ENCODE results near the gene FAT4.

Gene FAT4

GRCh38 chr4:125350470-125351135, 35.8 kb downstream of the FAT4 start:
- no peaks in the 10 kb centered on the region for H3K27me3 ChIP-seq (ENCODE audit: control insufficient read depth in 1 of 2, insufficient read depth in 2 of 2, low read length in 2 of 2)
- no peak overlapping the region for H3K27ac ChIP-seq (ENCODE audit: low read length)
- H3K4me3 ChIP-seq (ENCODE audit: low read length in 2 of 2): no peak overlapping the region
- H3K36me3 ChIP-seq (ENCODE audit: control insufficient read depth in 2 of 2, insufficient read depth in 2 of 2, low read length in 2 of 2): no peaks in the 10 kb centered on the region
- no peaks in the 10 kb centered on the region for H3K9me3 ChIP-seq (ENCODE audit: control insufficient read depth in 2 of 2, low read length in 2 of 2)
- H3K4me1 ChIP-seq (ENCODE audit: control insufficient read depth, insufficient read depth, low read length): no peaks in the 10 kb centered on the region
- H3K9ac ChIP-seq (ENCODE audit: low read length in 2 of 2): no peak overlapping the region

- H3K4me3 ChIP-seq (ENCODE audit: low read length in 2 of 2): no peak overlapping the region
- no peaks in the 10 kb centered on the region for H3K27me3 ChIP-seq (ENCODE audit: control insufficient read depth in 1 of 2, insufficient read depth in 2 of 2, low read length in 2 of 2)
- no peaks in the 10 kb centered on the region for H3K36me3 ChIP-seq (ENCODE audit: control insufficient read depth in 2 of 2, insufficient read depth in 2 of 2, low read length in 2 of 2)
- H3K9me3 ChIP-seq (ENCODE audit: control insufficient read depth in 2 of 2, low read length in 2 of 2): no peaks in the 10 kb centered on the region
- H3K27ac ChIP-seq (ENCODE audit: low read length): no peak overlapping the region
- H3K4me1 ChIP-seq (ENCODE audit: control insufficient read depth, insufficient read depth, low read length): no peaks in the 10 kb centered on the region
- H3K9ac ChIP-seq (ENCODE audit: low read length in 2 of 2): no peak overlapping the region
Measured at GRCh38 chr4:125352521-125352920, 37.8 kb downstream of the FAT4 start.

GRCh38 chr4:125353131-125353530, 38.4 kb downstream of the FAT4 start:
- Histone ChIP-seq H3K36me3 (ENCODE audit: control insufficient read depth in 2 of 2, insufficient read depth in 2 of 2, low read length in 2 of 2) (no peaks in the 10 kb centered on the region), H3K4me1 (ENCODE audit: control insufficient read depth, insufficient read depth, low read length) (no peaks in the 10 kb centered on the region), H3K27ac (ENCODE audit: low read length) (no peak overlapping the region)

GRCh38 chr4:125355791-125356190, 41.0 kb downstream of the FAT4 start:
- Histone ChIP-seq H3K27me3 (ENCODE audit: control insufficient read depth in 1 of 2, insufficient read depth in 2 of 2, low read length in 2 of 2) (no peaks in the 10 kb centered on the region), H3K27ac (ENCODE audit: low read length) (no peak overlapping the region), H3K9ac (ENCODE audit: low read length in 2 of 2) (no peak overlapping the region), H3K36me3 (ENCODE audit: control insufficient read depth in 2 of 2, insufficient read depth in 2 of 2, low read length in 2 of 2) (no peaks in the 10 kb centered on the region), H3K4me3 (ENCODE audit: low read length in 2 of 2) (no peak overlapping the region), H3K9me3 (ENCODE audit: control insufficient read depth in 2 of 2, low read length in 2 of 2) (no peaks in the 10 kb centered on the region), H3K4me1 (ENCODE audit: control insufficient read depth, insufficient read depth, low read length) (no peaks in the 10 kb centered on the region)

More at GRCh38 chr4:125353131-125353530, 38.4 kb downstream of the FAT4 start:
- H3K9me3 ChIP-seq (ENCODE audit: control insufficient read depth in 2 of 2, low read length in 2 of 2): no peaks in the 10 kb centered on the region
- H3K4me3 ChIP-seq (ENCODE audit: low read length in 2 of 2): no peak overlapping the region
- no peaks in the 10 kb centered on the region for H3K27me3 ChIP-seq (ENCODE audit: control insufficient read depth in 1 of 2, insufficient read depth in 2 of 2, low read length in 2 of 2)
- H3K9ac ChIP-seq (ENCODE audit: low read length in 2 of 2): no peak overlapping the region

- H3K27ac ChIP-seq (ENCODE audit: low read length): no peak overlapping the region
- H3K4me1 ChIP-seq (ENCODE audit: control insufficient read depth, insufficient read depth, low read length): no peaks in the 10 kb centered on the region
Measured at GRCh38 chr4:125357675-125358074, 42.9 kb downstream of the FAT4 start.

GRCh38 chr4:125358453-125358852, 43.7 kb downstream of the FAT4 start:
- Histone ChIP-seq H3K4me3 (ENCODE audit: low read length in 2 of 2) (no peak overlapping the region), H3K27me3 (ENCODE audit: control insufficient read depth in 1 of 2, insufficient read depth in 2 of 2, low read length in 2 of 2) (no peaks in the 10 kb centered on the region), H3K36me3 (ENCODE audit: control insufficient read depth in 2 of 2, insufficient read depth in 2 of 2, low read length in 2 of 2) (no peaks in the 10 kb centered on the region), H3K27ac (ENCODE audit: low read length) (no peak overlapping the region), H3K4me1 (ENCODE audit: control insufficient read depth, insufficient read depth, low read length) (no peaks in the 10 kb centered on the region), H3K9ac (ENCODE audit: low read length in 2 of 2) (no peak overlapping the region), H3K9me3 (ENCODE audit: control insufficient read depth in 2 of 2, low read length in 2 of 2) (no peaks in the 10 kb centered on the region)

More at GRCh38 chr4:125357675-125358074, 42.9 kb downstream of the FAT4 start:
- no peak overlapping the region for H3K9ac ChIP-seq (ENCODE audit: low read length in 2 of 2)
- no peaks in the 10 kb centered on the region for H3K36me3 ChIP-seq (ENCODE audit: control insufficient read depth in 2 of 2, insufficient read depth in 2 of 2, low read length in 2 of 2)
- no peaks in the 10 kb centered on the region for H3K27me3 ChIP-seq (ENCODE audit: control insufficient read depth in 1 of 2, insufficient read depth in 2 of 2, low read length in 2 of 2)
- no peak overlapping the region for H3K4me3 ChIP-seq (ENCODE audit: low read length in 2 of 2)
- H3K9me3 ChIP-seq (ENCODE audit: control insufficient read depth in 2 of 2, low read length in 2 of 2): no peaks in the 10 kb centered on the region

- Histone ChIP-seq H3K9me3 (ENCODE audit: control insufficient read depth in 2 of 2, low read length in 2 of 2) (no peaks in the 10 kb centered on the region), H3K4me1 (ENCODE audit: control insufficient read depth, insufficient read depth, low read length) (no peaks in the 10 kb centered on the region), H3K36me3 (ENCODE audit: control insufficient read depth in 2 of 2, insufficient read depth in 2 of 2, low read length in 2 of 2) (no peaks in the 10 kb centered on the region), H3K27me3 (ENCODE audit: control insufficient read depth in 1 of 2, insufficient read depth in 2 of 2, low read length in 2 of 2) (no peaks in the 10 kb centered on the region), H3K27ac (ENCODE audit: low read length) (no peak overlapping the region), H3K4me3 (ENCODE audit: low read length in 2 of 2) (no peak overlapping the region), H3K9ac (ENCODE audit: low read length in 2 of 2) (no peak overlapping the region)
Measured at GRCh38 chr4:125359363-125359762, 44.6 kb downstream of the FAT4 start.

- H3K27me3 ChIP-seq (ENCODE audit: control insufficient read depth in 1 of 2, insufficient read depth in 2 of 2, low read length in 2 of 2): no peaks in the 10 kb centered on the region
- no peaks in the 10 kb centered on the region for H3K4me1 ChIP-seq (ENCODE audit: control insufficient read depth, insufficient read depth, low read length)
- no peaks in the 10 kb centered on the region for H3K36me3 ChIP-seq (ENCODE audit: control insufficient read depth in 2 of 2, insufficient read depth in 2 of 2, low read length in 2 of 2)
- no peaks in the 10 kb centered on the region for H3K9me3 ChIP-seq (ENCODE audit: control insufficient read depth in 2 of 2, low read length in 2 of 2)
- no peak overlapping the region for H3K9ac ChIP-seq (ENCODE audit: low read length in 2 of 2)
- no peak overlapping the region for H3K27ac ChIP-seq (ENCODE audit: low read length)
- H3K4me3 ChIP-seq (ENCODE audit: low read length in 2 of 2): no peak overlapping the region
Measured at GRCh38 chr4:125359960-125360634, 45.3 kb downstream of the FAT4 start.

GRCh38 chr4:125360727-125361126, 46.0 kb downstream of the FAT4 start:
- Histone ChIP-seq H3K4me1 (ENCODE audit: control insufficient read depth, insufficient read depth, low read length) (no peaks in the 10 kb centered on the region), H3K4me3 (ENCODE audit: low read length in 2 of 2) (no peak overlapping the region), H3K27me3 (ENCODE audit: control insufficient read depth in 1 of 2, insufficient read depth in 2 of 2, low read length in 2 of 2) (no peaks in the 10 kb centered on the region), H3K9ac (ENCODE audit: low read length in 2 of 2) (no peak overlapping the region), H3K9me3 (ENCODE audit: control insufficient read depth in 2 of 2, low read length in 2 of 2) (no peaks in the 10 kb centered on the region), H3K36me3 (ENCODE audit: control insufficient read depth in 2 of 2, insufficient read depth in 2 of 2, low read length in 2 of 2) (no peaks in the 10 kb centered on the region), H3K27ac (ENCODE audit: low read length) (no peak overlapping the region)
